ENCODE results near the gene GSAP.
A peak's percentile ranks its signal among the peaks of the same experiment; 100 is the strongest.

The GSAP gene

DNA sequence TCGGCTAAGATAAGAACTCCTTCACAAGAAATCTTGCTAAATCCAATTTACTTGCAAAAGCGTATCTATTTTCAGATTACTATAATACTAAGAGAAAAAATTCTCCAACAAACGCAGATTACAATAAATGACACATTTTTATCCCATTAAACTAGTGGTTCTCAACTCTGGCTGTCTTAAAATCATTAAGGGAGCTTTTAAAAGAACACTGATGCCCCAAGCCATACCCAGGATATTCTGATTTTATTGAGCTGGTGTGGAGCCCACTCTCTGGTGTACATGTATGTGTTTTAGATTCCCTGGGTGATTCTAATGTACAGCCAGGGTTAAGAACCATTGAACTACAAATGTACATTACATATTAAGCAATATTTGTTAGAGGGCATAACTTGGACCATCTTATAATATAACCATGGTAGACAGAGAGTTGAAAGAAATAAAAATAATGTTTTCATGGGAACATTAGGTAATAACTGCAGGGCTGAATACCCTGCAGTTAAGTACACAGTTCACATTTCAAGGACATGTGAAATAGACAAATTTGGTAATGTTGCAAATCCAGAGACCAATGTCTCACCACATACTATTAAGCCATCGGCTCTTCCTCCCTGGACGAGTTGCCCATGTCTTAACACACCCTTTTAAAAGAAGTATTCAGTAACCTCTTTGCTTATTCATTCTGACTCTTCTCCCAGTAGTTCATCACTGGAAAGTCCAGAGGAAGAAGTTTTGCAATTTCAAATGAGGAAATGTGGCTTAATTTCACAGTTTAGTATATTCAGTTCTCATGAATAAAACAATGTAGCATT lies 6.2 kb downstream of the GSAP start:
- H3K4me3 ChIP-seq (replicated peaks; ENCODE audit: low read depth, low read length): no peak overlapping the region
- TF ChIP-seq, protein P1, sequence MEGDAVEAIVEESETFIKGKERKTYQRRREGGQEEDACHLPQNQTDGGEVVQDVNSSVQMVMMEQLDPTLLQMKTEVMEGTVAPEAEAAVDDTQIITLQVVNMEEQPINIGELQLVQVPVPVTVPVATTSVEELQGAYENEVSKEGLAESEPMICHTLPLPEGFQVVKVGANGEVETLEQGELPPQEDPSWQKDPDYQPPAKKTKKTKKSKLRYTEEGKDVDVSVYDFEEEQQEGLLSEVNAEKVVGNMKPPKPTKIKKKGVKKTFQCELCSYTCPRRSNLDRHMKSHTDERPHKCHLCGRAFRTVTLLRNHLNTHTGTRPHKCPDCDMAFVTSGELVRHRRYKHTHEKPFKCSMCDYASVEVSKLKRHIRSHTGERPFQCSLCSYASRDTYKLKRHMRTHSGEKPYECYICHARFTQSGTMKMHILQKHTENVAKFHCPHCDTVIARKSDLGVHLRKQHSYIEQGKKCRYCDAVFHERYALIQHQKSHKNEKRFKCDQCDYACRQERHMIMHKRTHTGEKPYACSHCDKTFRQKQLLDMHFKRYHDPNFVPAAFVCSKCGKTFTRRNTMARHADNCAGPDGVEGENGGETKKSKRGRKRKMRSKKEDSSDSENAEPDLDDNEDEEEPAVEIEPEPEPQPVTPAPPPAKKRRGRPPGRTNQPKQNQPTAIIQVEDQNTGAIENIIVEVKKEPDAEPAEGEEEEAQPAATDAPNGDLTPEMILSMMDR (IDR thresholded peaks at IDR 0.05; ENCODE audit: low read length, missing control alignments): no peak
- DNase-seq (ENCODE audit: low read depth): peak; percentile 89

DNA sequence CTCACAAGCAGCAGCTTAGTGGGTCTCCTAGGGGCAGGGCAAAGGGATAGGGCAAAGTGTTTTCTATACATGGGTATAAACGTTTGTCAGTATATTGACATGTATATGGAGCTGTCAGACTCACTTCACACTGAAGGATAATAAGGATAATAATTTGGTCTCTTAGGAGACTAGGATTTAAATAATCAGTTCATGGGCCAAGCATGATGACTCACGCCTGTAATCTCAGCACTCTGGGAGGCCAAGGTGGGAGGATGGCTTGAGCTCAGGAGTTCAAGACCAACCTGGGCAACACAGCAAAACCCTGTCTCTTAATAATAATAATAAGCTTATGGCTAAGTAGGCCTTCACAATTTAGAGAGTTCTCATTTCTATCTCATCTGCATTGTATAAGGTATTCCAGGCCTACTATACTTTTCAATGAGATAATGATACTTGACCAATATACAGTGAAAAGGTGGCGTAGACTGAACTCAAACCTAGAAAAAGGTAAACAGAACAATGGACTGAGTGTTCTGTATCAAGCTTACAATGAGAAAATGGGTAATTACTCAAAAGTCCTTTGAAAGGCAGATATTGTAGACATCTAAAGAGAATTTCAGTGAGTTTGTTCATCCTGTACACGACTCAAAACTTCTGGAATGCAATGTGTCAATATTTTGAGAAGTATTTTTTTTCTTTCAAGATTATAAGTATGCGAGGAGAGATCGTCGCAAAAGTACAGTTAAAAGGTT lies 7.0 kb downstream of the GSAP start:
- no peak overlapping the region for H3K4me3 ChIP-seq (replicated peaks; ENCODE audit: low read depth, low read length)
- TF ChIP-seq, protein P1 (IDR thresholded peaks at IDR 0.05; ENCODE audit: low read length, missing control alignments): no peak
- DNase-seq (ENCODE audit: low read depth): peak; percentile 51

DNA sequence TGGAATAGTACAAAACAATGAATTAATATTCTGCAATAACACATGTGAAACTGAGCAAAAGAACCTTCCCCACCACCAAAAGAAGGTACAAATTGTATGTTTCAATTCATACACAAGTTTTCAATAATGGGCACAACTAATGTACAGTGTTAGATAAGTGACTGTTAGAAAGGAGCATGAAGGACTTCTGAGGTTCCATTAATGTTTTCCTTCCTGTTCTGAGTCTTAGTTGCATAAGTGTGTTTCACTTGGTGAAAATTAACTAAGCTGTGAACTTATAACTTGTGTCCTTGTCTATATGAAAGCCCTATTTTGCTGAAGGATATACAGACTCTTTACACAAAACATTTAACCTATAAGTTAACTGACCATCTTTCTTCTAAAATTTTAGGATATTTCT lies 8.2 kb downstream of the GSAP start:
- TF ChIP-seq, protein P1 (IDR thresholded peaks at IDR 0.05; ENCODE audit: low read length, missing control alignments): no peak

DNA sequence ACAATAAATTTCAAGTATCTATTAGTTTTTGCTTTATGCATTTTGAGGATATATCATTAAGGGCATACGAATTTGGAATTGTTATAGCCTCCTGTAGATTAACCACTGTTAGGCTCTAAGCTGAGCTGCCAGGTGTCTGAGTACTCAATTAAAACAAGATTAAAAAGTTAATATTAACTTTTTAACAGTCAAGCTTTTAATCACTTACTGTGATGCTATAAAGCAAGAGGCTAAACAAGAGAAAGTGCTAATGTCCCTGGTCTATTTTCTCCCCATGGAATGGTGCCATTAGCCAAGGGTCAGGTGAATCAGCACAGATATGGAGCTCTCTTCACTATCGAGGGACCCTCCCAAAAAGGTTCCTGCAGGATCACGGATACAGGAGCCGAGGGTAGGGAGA lies 9.7 kb downstream of the GSAP start:
- H3K4me3 ChIP-seq (replicated peaks; ENCODE audit: low read depth, low read length): no peak overlapping the region
- TF ChIP-seq, protein P1 (IDR thresholded peaks at IDR 0.05; ENCODE audit: low read length, missing control alignments): no peak
- DNase-seq (ENCODE audit: low read depth): no peak

More for the DNA sequence above, 8.2 kb downstream of the GSAP start:
- no peak for DNase-seq (ENCODE audit: low read depth)
- H3K4me3 ChIP-seq (replicated peaks; ENCODE audit: low read depth, low read length): no peak overlapping the region

DNA sequence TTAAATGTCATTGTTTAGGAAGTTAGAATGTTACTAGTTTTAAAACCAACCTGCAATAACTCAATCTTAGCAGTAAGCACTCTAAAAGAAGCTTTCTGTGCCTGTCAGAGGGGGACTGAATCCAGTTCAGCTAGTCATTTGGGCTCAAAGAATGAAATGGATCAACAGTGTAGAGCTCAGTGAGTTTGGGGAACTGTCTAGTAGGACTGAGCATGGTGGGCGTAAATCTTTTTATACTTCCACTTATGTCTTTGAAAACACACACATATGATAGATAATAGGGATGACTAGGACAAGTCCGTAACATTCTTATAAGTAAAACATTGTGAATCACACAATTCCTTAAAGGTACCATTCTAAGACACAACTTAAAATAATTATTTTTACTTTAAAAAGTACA lies 11.5 kb downstream of the GSAP start:
- no peak overlapping the region for H3K4me3 ChIP-seq (replicated peaks; ENCODE audit: low read depth, low read length)
- no peak for DNase-seq (ENCODE audit: low read depth)
- TF ChIP-seq, protein P1 (IDR thresholded peaks at IDR 0.05; ENCODE audit: low read length, missing control alignments): no peak

DNA sequence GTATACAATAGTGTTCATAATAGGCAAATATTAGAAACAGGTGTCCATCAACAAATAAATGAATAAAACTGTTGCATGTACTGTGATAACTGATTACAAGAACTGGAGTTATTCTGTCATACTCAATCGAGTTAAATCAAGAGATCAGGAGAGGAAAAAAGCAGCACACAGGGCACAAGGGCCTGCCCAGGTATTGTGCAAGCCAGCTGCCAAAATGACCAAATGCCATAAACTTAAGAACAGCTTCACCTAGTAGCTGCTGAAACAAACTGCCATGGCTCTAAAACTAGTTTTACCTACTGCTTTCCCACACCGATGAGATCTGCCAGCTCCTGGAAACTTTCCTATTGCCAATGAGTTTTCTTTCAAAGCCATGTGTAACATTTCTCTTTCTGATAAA lies 12.2 kb downstream of the GSAP start:
- TF ChIP-seq, protein P1 (IDR thresholded peaks at IDR 0.05; ENCODE audit: low read length, missing control alignments): no peak
- DNase-seq (ENCODE audit: low read depth): no peak
- H3K4me3 ChIP-seq (replicated peaks; ENCODE audit: low read depth, low read length): no peak overlapping the region
